Type B pancreatic cell (in vitro differentiated cells): ENCODE measurements around the gene SPECC1L. TPM values are rescaled to one million over a fixed set of nuclear protein-coding genes. Genes with fewer than 3 reads are reported as not detected.

ENCODE experiments used
- DNase-seq: peaks from one replicate; pipeline ENCODE4 v3.0.0; 2021; ENCODE audit warnings: mixed read lengths; ENCODE audit not compliant: unreplicated experiment; ENCODE audit errors: extremely low spot score
- H3K27ac Mint-ChIP-seq: 2 replicates; pipeline ENCODE4 v1.8.0; 2021; ENCODE audit warnings: mild to moderate bottlenecking, mixed read lengths
- H3K27me3 Mint-ChIP-seq: 2 replicates; pipeline ENCODE4 v1.8.0; 2021; ENCODE audit warnings: mixed read lengths
- H3K36me3 Mint-ChIP-seq: 2 replicates; pipeline ENCODE4 v1.8.0; 2021; ENCODE audit warnings: mixed read lengths
- H3K4me1 Mint-ChIP-seq: one replicate; pipeline ENCODE4 v1.8.0; 2021; ENCODE audit warnings: mixed read lengths; ENCODE audit not compliant: unreplicated experiment
- H3K4me3 Mint-ChIP-seq: 2 replicates; pipeline ENCODE4 v1.8.0; 2021; ENCODE audit warnings: mild to moderate bottlenecking, mixed read lengths
- H3K9me3 Mint-ChIP-seq: 2 replicates; pipeline ENCODE4 v1.8.0; 2021; ENCODE audit warnings: mixed read lengths
- total RNA-seq: library from RNA; stranded (reverse); gene quantifications from 2 replicates; pipeline ENCODE4 v1.2.1, GENCODE V29; 2021; ENCODE audit warnings: low replicate concordance
- TF ChIP-seq, protein P1 (sequence below): fragments of 200-600 bp; sonication (generic); conservative IDR thresholded peaks from 2 replicates; pipeline ENCODE4 v1.5.0; 2021; ENCODE audit warnings: antibody characterized with exemption, mild to moderate bottlenecking

Gene SPECC1L
- total RNA-seq, 1 donor from 2014 or later: 89.0 TPM

DNA sequence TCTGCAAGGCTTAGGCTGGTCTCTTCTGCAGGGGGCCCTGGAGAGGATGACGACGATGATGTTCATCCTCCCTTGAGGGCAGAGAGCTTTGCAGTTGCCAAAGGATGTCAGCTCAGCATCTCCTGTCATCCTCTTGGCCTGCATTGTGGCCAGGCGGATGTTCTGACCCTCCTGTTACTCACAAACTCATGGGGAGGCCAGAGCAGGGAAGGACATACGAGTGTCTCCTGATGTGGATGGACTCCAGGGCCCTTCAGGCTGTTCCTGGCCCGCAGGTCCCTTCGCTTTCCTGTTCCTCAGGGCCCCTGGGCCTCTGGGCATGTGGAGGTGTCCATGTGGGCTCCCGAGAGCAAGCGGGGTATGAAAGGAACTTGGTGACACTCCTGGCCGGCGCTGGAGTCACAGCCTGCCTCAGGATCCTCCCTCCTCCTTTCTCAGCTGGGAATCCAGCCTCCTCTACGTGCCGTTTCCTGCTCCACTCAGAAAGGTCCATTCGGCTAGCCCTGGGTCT lies 165.3 kb downstream of the SPECC1L start:
- Mint-ChIP-seq H3K27ac (no peak overlapping the region), H3K4me1 (peaks cover 16% of the 10 kb centered on the region), H3K36me3 (peaks cover 3% of the 10 kb centered on the region), H3K4me3 (no peak overlapping the region), H3K9me3 (no peaks in the 10 kb centered on the region), H3K27me3 (no peaks in the 10 kb centered on the region)
- TF ChIP-seq, protein P1, sequence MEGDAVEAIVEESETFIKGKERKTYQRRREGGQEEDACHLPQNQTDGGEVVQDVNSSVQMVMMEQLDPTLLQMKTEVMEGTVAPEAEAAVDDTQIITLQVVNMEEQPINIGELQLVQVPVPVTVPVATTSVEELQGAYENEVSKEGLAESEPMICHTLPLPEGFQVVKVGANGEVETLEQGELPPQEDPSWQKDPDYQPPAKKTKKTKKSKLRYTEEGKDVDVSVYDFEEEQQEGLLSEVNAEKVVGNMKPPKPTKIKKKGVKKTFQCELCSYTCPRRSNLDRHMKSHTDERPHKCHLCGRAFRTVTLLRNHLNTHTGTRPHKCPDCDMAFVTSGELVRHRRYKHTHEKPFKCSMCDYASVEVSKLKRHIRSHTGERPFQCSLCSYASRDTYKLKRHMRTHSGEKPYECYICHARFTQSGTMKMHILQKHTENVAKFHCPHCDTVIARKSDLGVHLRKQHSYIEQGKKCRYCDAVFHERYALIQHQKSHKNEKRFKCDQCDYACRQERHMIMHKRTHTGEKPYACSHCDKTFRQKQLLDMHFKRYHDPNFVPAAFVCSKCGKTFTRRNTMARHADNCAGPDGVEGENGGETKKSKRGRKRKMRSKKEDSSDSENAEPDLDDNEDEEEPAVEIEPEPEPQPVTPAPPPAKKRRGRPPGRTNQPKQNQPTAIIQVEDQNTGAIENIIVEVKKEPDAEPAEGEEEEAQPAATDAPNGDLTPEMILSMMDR: no peak
- DNase-seq: no peak

DNA sequence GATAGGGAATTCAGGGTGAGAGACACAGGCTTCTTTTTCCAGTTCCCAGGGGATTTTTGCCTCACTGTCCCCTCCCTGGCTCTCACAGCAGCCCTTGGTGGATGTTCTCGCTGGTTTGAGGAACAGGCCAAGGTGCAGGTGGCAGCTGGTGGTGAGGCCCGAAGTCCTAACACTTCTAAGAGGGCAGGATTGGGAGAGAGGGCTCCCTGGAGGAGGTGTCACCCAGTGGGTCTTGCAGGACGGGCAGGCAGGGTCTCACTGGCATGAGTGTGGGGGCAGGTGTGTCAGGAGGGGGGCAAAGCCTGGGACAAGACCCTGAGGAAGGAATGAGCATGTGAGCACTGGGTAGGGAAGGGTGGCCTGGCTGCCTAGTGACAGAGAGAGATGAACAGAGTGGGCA lies 165.9 kb downstream of the SPECC1L start:
- DNase-seq: no peak
- peak overlapping the region; percentile 46 for H3K27ac Mint-ChIP-seq

GRCh38 chr22:24437091-24437490 lies 166.5 kb downstream of the SPECC1L start:
- no peak overlapping the region for H3K4me3 Mint-ChIP-seq
- peaks cover 9% of the 10 kb centered on the region for H3K4me1 Mint-ChIP-seq
- H3K9me3 Mint-ChIP-seq: no peaks in the 10 kb centered on the region
- H3K36me3 Mint-ChIP-seq: peaks cover 6% of the 10 kb centered on the region
- H3K27me3 Mint-ChIP-seq: no peaks in the 10 kb centered on the region
- no peak for DNase-seq
- TF ChIP-seq, protein P1: no peak
- H3K27ac Mint-ChIP-seq: no peak overlapping the region

More for the DNA sequence above, 165.9 kb downstream of the SPECC1L start:
- Mint-ChIP-seq H3K36me3 (peaks cover 6% of the 10 kb centered on the region), H3K9me3 (no peaks in the 10 kb centered on the region), H3K27me3 (no peaks in the 10 kb centered on the region), H3K4me1 (peaks cover 11% of the 10 kb centered on the region), H3K4me3 (no peak overlapping the region)
- TF ChIP-seq, protein P1: no peak

DNA sequence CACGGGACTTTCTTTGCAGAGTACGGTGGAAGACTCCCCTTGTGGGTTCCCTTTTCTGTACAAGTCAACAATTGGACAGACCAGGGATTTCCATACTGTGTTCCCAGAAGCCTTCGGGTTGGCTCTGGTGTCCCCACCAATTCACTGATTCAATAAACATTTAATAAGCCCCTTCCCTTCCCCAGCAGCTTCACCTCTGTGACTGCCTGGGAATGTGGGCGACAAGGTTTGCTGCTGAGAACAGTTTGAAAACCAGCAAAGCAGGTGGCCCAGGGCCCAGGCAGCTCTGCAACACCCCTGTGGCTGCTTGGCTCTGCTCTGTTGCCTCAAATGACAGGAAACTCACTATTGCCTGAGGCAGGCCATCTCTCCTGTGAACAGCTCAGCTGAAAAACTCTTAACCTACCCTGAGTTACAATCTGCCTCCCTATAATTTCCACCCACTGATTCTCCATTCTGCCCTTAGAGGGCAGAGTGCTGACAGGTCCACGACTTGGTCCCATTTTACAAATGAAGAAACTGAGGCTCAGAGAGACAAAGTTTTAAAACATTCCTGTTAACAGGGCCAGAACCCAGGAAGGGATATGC lies 167.2 kb downstream of the SPECC1L start:
- H3K4me3 Mint-ChIP-seq: no peak overlapping the region
- TF ChIP-seq, protein P1: no peak
- H3K27ac Mint-ChIP-seq: peak overlapping the region; percentile 29

DNA sequence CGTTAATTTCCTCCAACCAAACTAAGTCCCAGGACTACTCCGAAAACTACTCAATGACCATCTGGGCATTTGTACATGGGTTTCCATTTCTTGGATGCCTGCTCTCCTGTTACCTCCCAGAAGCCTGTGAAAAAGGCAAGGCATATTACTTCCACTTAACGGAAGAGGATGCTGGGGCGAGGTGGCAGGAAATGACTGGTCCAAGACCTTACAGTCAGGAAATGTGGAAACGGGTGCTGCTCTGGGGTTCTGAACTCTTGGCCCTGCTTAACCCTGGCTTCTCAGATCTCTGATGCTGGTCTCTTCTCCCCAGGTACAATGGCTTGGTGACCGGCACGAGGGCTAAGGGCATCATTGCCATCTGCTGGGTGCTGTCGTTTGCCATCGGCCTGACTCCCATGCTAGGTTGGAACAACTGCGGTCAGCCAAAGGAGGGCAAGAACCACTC lies 169.7 kb downstream of the SPECC1L start:
- no peak for DNase-seq
- Mint-ChIP-seq H3K4me3 (no peak overlapping the region), H3K9me3 (no peaks in the 10 kb centered on the region), H3K4me1 (peaks cover 16% of the 10 kb centered on the region), H3K27ac (no peak overlapping the region), H3K27me3 (no peaks in the 10 kb centered on the region), H3K36me3 (peaks cover 6% of the 10 kb centered on the region)
- TF ChIP-seq, protein P1: no peak

More for the DNA sequence above, 167.2 kb downstream of the SPECC1L start:
- no peak for DNase-seq
- Mint-ChIP-seq H3K36me3 (peaks cover 6% of the 10 kb centered on the region), H3K27me3 (no peaks in the 10 kb centered on the region), H3K9me3 (no peaks in the 10 kb centered on the region), H3K4me1 (peaks cover 15% of the 10 kb centered on the region)
